HG03460 (cell line): ENCODE results near the gene COL26A1.
"Not testable (repeated sequence)": the region's sequence is repeated elsewhere in the genome, so short reads cannot be mapped to it uniquely, and the experiment has no call there.

Experiments used
- ATAC-seq: cut with Tn5 transposase; IDR thresholded peaks from one replicate; pipeline ENCODE4 v1.9.1; 2021; ENCODE audit not compliant: unreplicated experiment

Gene COL26A1

GRCh38 chr7:101362334-101363195 is at the start of gene COL26A1:
TSS of gene COL26A1 (plus strand) at chr7:101362875. CDS start at chr7:101363033, 158 bp downstream.
- ATAC-seq = no peak

DNA sequence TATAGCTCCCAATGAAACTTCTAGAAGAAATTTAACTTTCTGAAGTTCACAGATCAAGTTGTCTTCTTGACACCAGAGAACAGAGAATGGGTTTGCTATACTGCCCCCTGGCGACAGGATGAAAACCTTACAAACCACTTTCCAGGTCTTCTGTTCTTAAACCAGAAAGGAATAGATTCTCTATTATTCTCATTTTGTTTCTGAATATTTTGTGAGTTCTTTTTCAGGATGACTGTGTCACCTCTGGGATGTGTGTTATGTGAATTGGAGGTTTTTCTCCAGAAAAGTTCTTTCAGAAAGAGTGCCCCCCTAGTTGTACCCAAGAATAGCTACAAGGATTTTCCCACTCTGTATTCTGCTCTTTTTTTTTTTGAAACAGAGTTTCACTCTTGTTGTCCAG is 47.3 kb upstream of the COL26A1 start:
- ATAC-seq = no peak

DNA sequence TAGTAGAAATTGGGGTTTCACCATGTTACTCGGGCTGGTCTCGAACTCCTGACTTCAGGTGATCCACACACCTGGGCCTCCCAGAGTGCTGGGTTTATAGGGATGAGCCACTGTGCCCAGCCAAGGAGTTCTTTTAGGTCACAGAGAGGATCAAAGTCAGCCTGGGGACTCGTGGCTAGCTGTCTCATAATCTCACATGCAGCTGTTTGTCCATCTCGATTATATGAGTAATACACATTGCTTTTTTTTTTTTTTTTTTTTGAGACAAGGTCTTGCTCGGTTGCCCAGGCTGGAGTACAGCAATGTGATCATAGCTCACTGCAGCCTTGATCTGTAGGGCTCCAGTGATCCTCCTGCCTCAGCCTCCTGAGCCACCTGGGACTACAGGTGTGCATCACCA is 43.3 kb upstream of the COL26A1 start:
- no peak for ATAC-seq

DNA sequence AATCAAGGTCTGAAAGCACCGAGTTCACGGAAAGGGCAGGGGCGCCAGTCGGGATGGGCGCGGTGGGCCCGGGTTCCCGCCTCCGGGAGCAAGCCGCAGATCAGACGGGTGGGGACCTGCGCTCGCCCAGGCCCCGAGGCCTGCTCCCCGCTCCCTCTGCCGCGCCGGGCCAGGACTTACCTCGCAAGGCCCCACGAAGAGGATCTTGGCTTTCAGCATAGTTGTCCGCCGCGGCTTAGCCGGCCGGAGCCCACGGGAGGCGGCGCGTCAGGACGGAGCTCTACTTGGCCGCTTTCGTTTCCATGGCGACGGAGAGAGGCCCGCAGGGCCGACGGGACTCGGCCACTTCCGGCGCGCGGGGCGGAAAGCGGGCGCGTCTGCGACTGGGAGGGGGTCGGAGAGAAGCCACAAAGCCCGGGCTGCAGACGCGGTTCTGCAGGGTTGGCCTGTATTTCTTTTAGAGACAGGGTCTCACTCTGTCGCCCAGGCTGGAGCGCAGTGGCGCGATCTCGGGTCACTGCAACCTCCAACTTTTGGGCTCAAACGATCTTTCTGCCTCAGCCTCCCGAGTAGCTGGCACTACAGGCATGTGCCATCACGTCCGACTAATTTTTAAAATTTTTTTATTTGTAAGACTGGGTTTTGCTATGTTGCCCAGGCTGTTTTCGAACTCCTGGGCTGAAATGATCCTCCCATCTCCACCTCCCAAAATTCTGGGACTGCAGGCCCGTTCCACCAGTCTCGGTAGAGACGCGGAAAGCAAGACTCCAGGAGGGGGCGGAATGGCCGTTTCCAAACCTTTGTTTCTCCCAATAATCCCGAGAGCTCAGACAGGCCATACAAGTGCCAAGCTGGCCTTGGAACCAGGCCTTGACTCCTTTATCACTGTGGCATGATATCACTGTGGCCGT is 40.9 kb upstream of the COL26A1 start, which contains the start of gene IFT22:
IFT22 (minus strand) TSS at position 322 of the 911 bp plus-strand sequence; CDS start at position 219, 103 bp downstream.
- peak; percentile 98 for ATAC-seq

- no peak for ATAC-seq
Measured at GRCh38 chr7:101328159-101328558, 34.5 kb upstream of the COL26A1 start.

- ATAC-seq = no peak
Measured at GRCh38 chr7:101330011-101330484, 32.6 kb upstream of the COL26A1 start.

DNA sequence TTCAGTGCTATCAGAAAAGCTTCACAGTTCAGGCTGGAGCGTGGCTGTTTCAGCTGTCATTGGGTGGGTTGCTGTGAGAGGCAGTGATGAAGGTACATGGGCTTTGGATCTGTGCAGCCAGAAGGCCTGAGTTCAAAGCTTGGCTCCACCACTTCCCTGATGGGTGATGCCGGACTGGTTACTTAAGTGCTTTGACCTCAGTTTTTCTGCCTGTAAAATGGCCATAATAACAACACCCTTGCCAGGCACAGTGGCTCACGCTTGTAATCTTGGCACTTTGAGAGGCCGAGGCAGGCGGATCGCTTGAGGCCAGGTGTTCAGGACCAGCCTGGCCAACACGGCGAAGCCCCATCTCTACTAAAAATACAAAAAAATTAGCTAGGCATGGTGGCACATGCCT is 30.6 kb upstream of the COL26A1 start:
- ATAC-seq = no peak

GRCh38 chr7:101333912-101334311 is 28.8 kb upstream of the COL26A1 start:
- ATAC-seq = no peak

GRCh38 chr7:101340379-101340778 is 22.3 kb upstream of the COL26A1 start:
- no peak for ATAC-seq

GRCh38 chr7:101342892-101343291 is 19.8 kb upstream of the COL26A1 start:
- no peak for ATAC-seq

GRCh38 chr7:101347477-101347876 is 15.2 kb upstream of the COL26A1 start:
- no peak for ATAC-seq

DNA sequence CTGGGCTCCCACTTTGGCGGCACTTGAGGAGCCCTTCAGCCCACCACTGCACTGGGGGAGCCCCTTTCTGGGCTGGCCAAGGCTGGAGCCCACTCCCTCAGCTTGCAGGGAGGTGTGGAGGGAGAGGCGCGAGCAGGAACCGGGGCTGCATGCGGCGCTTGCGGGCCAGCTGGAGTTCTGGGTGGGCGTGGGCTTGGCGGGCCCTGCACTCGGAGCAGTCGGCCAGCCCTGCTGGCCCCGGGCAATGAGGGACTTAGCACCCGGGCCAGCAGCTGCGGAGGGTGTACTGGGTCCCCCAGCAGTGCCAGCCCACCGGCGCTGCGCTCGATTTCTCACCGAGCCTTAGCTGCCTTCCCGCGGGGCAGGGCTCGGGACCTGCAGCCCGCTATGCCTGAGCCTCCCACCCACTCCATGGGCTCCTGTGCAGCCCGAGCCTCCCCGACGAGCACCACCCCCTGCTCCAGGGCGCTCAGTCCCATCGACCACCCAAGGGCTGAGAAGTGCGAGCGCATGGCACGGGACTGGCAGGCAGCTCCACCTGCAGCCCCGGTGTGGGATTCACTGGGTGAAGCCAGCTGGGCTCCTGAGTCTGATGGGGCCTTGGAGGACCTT is 14.1 kb upstream of the COL26A1 start:
- not testable (repeated sequence) for ATAC-seq

- ATAC-seq = not testable (repeated sequence)
Measured at GRCh38 chr7:101349300-101349699, 13.4 kb upstream of the COL26A1 start.

DNA sequence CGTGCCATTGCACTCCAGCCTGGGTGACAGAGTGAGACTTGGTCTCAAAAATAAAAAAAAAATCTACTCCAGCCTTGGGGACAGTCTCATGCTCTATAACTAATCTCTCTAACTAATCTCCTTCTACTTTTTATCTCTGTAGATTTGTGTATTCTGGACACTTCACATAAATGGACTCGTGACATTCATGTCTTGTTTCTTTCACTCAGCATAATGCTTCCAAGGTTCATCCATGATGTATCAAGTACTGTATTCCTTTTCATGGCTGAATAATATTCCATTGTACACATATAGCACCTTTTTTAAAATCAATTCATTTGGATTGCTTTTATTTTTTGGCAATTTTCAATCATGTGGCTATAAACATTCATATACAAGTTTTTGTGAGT is 9.8 kb upstream of the COL26A1 start:
- ATAC-seq = no peak

GRCh38 chr7:101357433-101357832 is 5.2 kb upstream of the COL26A1 start:
- no peak for ATAC-seq

- ATAC-seq = no peak
Measured at GRCh38 chr7:101363196-101363733, 590 bp downstream of the COL26A1 start.

- no peak for ATAC-seq
Measured at GRCh38 chr7:101363734-101364374, 1.2 kb downstream of the COL26A1 start.

- no peak for ATAC-seq
Measured at GRCh38 chr7:101365956-101366355, 3.3 kb downstream of the COL26A1 start.

GRCh38 chr7:101367676-101368075 is 5.0 kb downstream of the COL26A1 start:
- ATAC-seq = no peak

- no peak for ATAC-seq
Measured at GRCh38 chr7:101368422-101369165, 5.9 kb downstream of the COL26A1 start.
